HG03095 (cell line): ENCODE measurements around the gene URGCP.
A peak's percentile ranks its signal among the peaks of the same experiment; 100 is the strongest.
"Not testable (repeated sequence)": the region's sequence is repeated elsewhere in the genome, so short reads cannot be mapped to it uniquely, and the experiment has no call there.

ENCODE experiments used
- ATAC-seq: cut with Tn5 transposase; IDR thresholded peaks from one replicate; pipeline ENCODE4 v1.9.1; 2021; ENCODE audit warnings: moderate library complexity; ENCODE audit not compliant: unreplicated experiment

The URGCP gene

DNA sequence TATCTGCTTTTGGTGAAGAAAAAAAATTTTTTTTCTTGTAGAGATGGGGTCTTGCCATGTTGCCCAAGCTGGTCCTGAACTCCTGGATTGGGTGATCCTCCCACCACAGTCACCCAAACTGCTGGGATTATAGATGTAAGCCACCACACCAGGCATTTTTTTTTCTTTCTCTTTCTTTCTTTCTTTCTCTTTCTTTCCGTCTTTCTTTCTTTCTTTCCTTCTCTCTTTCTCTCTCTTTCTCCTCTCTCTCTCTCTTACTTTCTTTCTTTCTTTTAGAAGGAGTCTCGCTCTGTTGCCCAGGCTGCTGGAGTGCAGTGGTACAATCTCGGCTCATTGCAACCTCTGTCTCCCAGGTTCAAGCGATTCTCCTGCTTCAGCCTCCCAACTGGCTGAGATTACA lies 16.3 kb upstream of the URGCP start:
- no peak for ATAC-seq

DNA sequence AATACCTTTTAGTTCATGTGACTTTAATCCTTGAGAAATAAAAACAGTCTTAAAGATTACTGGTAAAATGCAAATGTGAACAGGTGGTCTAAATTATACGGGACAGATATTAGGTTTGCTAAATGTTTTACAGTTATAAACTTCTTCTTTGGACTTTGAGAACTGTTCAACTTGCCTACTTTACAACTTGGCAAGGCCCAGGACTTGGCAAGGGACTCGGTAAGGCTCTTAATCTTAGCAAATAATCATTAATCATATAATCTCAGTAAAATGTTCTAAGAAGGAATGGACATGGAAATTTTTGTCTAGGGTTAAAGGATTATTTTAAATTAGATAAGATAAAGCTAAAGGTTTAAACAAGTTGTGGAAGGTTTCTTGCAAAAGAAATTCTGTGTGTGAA lies 15.0 kb upstream of the URGCP start:
- ATAC-seq: no peak

DNA sequence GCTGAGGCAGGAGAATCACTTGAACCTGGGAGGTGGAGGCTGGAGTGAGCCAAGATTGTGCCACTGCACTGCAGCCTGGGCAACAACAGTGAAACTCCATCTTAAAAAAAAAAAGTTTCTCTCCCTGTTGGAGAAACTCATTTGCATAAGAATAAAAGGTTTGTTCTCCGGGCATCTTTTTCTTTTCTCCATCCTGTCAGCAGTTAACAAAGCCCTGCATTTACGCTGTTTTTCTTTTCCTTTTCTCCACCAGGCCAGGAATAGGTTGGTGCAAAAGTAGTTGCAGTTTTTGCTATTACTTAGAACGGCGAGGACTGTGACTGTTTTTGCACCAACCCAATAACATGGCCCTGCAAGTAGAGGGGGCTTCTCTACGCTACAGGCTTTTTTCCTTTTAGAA lies 9.5 kb upstream of the URGCP start:
- no peak for ATAC-seq

DNA sequence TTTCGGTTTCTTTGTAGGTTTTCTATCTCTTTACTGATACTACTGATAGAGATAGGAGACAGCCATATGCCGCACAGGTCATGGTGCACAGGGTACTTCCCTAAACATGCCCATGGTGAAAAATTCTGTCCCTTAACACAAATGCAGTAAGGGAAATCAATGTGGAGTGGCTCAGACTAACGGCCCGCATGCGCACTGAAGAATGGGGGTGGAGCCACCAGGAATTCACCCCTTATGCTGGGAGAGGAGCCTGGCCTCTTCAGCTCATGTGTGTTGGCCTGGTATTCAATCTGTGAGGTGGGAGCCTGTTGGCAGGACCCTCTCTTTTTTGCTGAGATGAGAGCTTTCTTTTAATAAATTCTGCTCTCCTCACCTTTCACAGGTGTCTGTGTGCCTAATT lies 8.4 kb upstream of the URGCP start:
- ATAC-seq: no peak

DNA sequence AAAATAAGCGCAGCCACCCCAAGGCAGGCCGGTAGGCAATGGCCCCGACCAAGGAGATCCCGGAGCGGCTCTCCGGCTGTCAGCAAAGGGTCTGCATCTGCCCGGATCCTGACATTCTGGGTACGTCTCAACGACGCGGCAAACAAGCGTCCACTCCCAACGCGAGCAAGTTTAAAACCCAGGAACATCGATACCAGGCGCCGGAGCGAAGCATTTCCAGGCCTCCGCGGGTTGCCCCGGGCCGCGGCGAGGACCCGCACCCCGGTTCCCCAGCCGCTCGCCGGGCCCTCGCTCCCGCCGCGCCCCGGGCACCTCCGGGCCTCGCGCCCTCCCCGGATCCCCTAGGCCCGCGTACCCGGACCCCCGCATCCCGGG lies 453 bp downstream of the URGCP start:
- ATAC-seq: peak; percentile 35

DNA sequence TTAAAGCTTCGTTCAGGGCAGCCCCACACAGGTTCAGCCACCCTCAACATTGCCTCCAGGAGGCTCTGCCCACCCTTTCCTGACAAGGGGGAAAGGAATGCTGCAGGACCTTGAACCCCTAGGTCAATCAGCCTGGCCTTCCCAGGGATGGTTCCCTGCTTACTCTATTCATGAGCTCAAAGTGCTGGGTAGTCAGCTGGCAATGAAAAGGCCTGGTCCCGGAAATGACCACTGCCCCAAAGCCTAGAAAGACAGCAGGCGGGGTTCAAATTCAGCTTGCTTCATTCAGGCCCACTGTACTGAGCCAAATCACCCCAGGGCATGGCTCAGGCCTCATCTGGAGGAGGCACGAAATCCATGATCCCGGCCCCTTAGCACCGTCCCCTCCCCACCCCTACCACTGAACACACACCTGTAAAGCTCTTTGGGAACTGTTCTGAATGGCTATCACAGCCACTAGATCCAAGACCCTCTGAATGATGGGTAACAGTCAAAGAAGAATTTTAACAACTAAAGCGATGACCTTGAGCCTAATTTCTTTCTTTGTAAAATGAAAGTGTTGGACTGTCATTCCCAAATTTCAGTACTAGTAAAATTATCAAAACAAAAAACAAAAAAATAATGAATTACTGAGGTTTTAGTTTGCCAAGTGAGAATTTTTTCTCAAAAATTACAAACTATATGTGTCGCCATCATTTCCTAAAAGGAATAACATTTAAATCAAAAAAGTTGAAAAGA lies 1.0 kb downstream of the URGCP start:
- ATAC-seq: no peak

DNA sequence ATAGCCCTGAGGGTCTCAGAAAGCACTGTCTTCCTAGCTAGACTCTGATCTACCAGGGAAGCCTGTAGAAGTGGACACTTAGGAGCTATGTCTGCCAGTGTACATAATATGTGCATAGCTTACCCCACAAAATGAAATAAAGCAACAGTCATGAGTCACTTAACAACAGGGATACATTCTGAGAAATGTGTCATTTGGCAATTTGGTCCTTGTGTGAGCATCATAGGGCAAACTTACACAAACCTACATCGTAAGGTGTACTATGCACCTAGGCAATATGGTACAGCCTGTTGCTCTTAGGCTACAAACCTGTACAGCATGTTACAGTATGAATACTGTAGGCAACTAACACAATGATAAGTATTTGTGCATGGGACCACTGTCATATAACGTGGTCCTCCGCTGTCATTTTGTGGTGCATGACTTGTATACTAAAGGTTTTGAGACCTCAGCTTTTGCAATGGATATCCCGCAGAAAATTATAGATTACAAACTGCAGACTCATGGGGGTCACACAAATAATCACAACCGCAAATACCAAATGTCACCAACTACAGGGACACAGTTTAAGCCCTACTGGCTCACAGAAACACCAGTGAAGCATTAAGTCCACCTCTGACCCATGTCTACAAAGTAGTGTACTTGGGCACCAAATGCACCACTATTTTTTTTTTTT lies 1.7 kb downstream of the URGCP start:
- no peak for ATAC-seq

DNA sequence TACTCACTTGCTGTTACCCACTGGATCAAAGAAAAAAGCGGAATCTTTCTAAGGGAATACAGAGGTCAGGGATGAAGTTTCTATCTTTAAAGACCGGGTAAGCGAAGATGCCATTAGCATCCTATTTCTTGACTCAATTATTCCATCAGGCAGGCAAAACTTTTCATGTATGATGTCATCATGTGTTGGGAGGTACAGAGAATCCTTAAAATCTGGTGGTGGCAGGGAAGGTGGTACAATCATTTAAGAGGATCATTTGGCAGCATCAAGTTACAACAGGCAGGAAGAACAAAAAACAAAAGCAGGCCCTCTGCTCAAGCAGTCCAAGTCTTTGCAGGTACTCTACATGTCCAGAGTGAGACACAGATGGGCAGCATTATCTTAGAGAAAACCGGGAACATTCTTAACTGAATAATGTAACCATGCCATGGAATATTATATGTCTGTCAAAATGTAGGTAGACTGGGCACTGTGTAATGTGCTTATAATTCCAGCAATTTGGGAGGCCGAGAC lies 3.8 kb downstream of the URGCP start:
- no peak for ATAC-seq

DNA sequence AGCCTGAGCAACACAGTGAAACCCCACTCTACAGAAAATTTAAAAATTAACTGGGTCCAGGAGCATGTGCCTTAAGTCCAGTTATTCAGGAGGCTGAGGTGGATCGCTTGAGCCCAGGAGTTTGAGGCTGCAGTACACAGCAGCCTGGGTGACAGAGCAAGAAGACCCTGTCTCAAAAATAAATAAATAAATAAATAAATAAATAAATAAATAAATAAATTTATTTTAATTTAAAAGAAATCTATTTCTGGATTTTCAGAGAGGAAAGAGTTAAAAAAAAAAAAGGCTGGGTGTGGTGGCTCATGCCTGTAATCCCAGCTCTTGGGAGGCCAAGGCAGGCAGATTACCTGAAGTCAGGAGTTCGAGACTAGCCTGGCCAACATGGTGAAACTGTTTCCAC lies 7.8 kb downstream of the URGCP start:
- ATAC-seq: not testable (repeated sequence)

DNA sequence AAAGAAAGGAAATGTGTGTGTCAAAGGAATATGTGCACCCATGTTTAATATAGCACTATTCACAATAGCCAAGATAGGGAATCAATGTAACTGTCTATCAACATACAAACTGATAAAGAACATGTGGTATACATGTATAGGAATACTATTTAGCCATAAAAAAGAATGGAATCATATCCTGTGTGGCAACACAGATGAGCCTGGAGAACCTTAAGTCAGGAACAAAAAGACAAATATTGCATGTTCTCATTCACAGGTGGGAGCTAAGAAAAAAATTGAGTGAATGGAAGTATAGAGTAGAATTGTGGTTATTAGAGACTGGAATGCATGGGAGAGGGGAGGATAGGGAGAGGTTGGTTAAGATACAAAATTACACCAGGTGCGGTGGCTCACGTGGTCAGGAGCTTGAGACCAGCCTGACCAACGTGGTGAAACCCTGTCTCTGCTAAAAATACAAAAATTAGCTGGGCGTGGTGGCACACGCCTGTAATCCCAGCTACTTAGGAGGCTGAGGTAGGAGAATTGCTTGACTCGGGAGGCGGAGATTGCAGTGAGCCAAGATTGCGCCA lies 10.5 kb downstream of the URGCP start:
- no peak for ATAC-seq

DNA sequence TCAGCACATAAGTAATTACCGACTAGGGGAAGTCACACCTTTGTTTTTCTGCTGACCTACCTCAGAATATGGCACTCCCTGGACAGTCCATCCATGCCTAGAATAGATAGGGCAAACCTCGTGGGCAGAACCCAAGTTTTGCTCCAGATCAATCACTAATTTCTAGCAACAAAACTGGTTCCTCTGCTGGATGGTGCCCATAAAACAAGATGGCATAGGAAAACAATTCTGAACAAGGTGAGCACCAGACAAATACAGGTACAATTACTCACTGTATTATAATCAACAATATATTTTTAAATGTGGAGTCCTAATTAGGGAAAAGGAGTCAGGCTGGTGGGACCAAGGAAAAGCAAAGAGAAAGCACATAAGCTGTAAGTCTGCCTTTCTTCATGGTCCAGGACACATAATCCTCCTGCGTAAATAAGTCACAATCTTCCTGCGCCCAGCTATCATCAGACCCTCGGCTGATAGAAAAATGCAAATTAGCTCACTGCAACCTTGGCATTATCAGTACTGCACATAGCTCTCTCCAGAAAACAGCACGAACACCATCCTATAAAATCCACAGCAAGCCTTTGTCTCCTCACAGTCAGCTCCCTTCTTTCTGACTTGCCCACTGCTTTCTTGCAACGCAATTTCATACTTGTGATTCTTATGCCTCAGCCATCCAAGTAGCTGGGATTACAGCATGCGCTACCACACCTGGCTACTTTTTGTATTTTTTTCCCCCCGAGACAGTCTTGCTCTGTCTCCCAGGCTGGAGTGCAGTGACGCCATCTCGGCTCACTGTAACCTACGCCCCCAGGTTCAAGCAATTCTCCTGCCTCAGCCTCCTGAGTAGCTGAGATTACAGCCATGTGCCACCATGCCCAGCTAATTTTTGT lies 15.1 kb downstream of the URGCP start:
- ATAC-seq: no peak

DNA sequence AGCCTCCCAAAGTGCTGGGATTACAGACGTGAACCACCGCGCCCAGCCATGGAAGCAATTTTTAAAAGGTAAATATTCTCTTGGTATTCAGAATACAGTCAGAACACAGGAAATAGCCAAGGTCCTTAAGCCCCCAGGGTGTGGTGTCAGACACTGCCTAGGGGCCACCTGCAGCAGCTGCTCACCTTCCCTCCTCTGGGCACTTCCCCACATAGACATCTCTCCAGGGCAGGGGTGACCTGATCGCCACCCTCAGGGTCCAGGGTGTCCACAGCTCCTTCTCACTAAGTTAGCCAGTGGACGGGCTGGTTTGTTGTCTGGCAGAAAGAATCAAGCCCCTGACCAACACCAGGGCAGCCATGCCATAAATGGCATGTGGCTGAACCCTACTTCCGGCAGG lies 15.9 kb downstream of the URGCP start:
- no peak for ATAC-seq

DNA sequence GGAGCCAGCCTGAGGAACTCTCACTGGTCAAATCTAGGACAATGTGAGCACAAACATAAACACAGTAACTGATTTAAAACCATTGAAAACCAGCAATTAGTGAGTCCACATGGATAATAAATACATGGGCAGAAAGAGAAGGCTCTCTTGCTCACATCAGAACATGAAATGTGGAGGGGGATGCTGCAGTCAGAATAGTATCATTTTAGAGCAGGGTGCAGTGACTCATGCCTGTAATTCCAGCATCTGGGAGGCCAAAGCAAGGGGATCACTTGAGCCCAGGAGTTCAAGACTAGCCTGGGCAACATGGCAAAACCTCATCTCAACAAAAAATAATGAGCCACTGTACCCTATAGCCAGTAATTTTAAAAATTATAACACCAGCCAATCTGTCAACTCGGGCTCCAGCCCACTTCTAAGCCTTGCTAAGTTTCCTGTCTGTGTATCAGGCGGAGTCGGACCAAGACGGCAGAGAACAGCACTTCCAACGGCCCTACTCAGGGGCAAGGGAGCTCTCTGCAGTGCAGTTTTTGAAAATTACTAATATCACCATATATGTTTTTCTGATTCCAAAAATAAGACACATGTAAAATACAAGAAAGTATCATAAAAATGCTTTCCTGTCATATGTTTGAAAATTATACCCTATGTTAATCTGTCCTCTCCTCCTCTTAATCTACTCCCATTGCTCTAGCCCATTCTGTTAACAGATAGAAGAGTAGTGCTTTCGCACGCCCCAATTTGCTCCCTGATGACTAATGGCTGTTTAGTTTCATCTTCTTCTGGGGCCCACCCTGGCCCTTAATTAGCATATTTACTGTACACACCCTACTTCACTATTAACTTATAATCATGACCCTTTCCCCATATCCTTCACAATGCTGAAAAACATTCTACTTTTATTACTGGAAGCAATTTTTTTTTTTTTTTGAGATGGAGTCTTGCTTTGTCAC lies 17.1 kb downstream of the URGCP start:
- no peak for ATAC-seq

DNA sequence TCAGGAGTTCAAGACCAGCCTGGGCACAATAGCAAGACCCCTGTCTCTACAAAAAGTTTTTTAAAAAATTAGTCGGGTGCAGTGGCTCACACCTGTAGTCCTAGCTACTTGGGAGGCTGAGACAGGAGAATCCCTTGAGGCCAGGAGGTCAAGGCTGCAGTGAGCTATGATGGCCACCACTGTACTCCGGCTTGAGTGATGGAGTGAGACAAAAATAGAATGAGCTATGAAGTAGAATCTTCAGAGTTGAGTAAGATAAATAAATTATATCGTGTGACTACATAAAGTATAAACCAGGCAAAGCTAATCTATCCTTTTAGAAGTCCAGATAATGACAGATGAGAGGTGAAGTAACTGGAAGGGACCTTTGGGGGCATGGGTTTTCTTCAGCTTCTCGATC lies 21.8 kb downstream of the URGCP start:
- ATAC-seq: no peak

DNA sequence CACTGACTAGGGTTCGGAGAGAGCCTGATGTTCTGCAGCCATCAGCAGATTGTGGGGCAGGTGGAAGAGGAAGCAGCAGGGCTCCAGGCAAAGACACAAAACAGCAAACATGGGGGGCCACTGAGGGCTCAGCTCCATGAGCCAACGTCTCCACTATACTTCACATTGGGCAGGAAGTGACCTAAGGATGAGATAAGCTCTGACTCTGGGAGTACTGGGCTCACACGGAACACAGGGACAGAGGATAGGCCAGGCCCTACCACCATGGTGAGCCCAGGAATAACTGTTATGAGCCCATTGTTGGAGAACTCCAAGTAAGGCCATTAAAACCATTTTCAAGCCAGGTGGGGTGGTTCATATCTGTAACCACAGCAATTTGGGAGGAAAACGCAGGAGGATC lies 22.2 kb downstream of the URGCP start:
- no peak for ATAC-seq

DNA sequence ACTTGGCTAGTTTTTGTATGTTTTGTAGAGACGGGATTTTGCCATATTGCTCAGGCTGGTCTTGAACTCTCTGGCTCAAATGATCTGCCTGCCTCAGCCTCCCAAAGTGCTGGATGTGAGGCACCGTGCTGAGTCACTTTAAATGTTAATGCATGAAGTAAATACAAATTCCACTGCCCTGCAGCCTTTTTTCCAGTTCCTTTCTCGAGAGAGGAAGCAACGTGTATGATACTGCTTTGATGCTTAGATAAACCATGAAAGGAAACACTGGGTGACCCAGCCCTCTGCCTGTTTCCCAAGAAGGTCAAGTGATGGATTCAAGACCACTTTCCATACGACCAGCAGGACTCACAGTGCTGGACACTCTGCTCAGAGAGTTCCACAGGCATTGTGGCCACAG lies 25.8 kb downstream of the URGCP start:
- no peak for ATAC-seq

DNA sequence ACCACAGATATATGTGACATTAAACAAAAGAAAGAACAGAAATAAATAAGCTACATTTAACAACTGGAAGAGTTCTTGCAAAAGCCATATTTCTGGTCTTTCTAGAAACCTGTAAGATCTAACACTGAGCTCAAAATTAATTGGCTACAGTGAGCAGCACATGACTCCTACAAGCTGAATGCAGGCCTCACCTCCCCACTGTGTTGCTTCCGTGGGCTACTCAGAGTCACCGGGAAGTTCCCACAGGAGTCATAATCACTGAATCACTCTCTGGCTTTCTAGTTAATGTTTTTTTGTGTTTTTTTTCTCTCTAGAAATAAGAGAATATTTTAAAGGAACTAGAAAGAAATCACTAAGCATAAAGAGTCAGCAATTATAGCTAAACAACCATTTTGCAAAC lies 26.9 kb downstream of the URGCP start:
- ATAC-seq: no peak

DNA sequence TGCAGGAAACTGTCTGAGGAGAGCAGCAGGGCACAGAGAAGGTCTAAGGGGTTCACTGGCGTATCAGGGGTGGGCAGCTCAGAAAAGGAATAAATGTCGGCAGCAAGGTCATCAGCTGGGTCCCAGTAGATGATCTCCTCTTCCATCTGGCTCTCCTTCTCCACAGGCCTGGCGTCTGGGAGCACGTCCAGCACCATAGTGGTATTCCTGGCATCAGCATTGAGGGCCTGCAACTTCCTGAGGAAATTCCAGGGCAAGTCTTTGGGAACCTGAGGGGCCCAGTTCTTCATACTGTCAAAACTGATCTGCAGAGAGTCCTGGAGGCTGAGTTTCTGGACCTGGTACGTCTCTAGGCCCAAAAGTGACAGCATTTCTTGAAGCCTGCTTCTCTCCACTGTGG lies 27.5 kb downstream of the URGCP start:
- no peak for ATAC-seq

DNA sequence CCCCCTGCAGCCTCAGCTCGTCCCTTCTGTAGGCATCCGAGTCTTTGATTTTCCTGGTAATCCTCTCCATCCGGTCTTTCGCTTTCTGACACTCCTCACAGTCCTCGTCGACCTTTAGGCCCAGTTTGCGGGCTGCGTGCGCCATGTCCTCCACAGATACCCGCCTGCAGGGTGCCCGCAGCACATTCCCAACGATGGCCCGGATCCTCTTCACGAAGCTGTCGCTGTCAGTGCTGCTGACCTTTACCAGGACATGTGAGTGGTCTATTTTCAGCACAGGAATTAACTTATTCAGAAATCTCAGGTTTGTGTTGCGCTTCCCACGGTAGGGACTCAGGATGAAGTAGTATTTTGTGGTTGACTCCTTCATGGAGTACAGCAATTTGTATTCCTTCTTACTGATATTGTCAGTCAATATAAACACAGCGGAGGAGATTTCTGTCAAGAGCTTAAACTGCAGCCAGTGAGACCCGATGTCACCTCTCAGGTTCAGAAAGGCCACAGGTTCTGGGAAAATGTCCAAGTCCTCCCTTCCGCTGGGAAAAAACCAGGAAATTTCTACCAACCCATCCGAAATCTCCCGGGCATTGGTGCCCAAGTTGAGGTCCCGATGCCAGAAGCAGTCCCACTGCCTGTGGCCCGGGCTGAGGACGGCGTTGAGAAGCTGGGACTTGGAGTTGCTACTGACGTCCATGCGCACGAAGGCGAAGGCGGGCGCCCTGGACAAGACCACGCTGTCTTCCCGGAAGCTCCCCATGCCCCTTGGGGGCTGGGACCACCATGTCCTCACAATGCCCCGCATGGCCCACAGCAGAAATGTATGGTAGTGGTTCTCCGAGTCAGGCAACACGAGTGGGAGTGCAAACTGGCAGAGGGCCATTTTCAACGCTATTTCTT lies 28.2 kb downstream of the URGCP start:
- no peak for ATAC-seq
